Brain microvascular endothelial cell (primary cell): ENCODE measurements around the gene TMEM52B.
"Not testable (repeated sequence)": the region's sequence is repeated elsewhere in the genome, so short reads cannot be mapped to it uniquely, and the experiment has no call there.

Experiments used
- DNase-seq: peaks from one replicate; pipeline ENCODE4 v3.0.0-alpha.2; 2020
- H3K27ac ChIP-seq: fragments of 250-450 bp; sonication (Bioruptor Pico); 2 replicates; pipeline ENCODE4 v1.5.1; 2020; ENCODE audit warnings: mild to moderate bottlenecking, moderate library complexity
- H3K27me3 ChIP-seq: fragments of 250-450 bp; sonication (Bioruptor Pico); replicated peaks from 2 replicates; pipeline ENCODE4 v1.5.1; 2020; ENCODE audit warnings: mild to moderate bottlenecking
- H3K36me3 ChIP-seq: fragments of 250-450 bp; sonication (Bioruptor Pico); replicated peaks from 2 replicates; pipeline ENCODE4 v1.5.1; 2020; ENCODE audit warnings: mild to moderate bottlenecking
- H3K4me3 ChIP-seq: 2 replicates; pipeline ENCODE4 v1.5.1; 2011; ENCODE audit warnings: low read depth, mild to moderate bottlenecking, control low read depth, low read length, moderate library complexity
- in situ Hi-C: cut with HindIII; loops from 2 replicates; pipeline ENCODE4 v1.10.0; 2017; ENCODE audit warnings: low sequenced_read_pairs, low pct_ligation_motif_present
- TF ChIP-seq, protein P1 (sequence below): IDR thresholded peaks from 2 replicates; pipeline ENCODE4 v1.5.1; 2011; ENCODE audit warnings: low read depth, mild to moderate bottlenecking, moderate library complexity, low read length, control low read depth, inconsistent platforms; ENCODE audit errors: missing control alignments

The TMEM52B gene

DNA sequence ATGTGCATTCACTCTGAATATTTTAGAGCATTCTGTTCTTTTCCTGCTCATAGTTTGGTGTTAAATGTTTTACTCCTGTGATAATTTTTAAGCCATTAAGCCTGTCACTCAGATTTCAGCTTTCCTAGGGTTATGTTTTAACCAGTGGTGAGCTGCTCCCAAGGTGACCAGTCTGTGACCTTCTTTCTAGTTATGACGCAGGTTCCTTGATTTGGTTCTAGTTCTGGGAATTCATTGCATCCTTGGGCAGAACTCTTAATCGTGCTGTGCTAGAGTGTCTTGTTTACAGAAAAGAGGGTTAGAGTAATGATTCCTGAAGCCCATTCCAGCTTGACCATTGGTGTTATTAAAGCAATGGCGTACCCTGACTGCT lies 36.0 kb downstream of the TMEM52B start:
- TF ChIP-seq, protein P1, sequence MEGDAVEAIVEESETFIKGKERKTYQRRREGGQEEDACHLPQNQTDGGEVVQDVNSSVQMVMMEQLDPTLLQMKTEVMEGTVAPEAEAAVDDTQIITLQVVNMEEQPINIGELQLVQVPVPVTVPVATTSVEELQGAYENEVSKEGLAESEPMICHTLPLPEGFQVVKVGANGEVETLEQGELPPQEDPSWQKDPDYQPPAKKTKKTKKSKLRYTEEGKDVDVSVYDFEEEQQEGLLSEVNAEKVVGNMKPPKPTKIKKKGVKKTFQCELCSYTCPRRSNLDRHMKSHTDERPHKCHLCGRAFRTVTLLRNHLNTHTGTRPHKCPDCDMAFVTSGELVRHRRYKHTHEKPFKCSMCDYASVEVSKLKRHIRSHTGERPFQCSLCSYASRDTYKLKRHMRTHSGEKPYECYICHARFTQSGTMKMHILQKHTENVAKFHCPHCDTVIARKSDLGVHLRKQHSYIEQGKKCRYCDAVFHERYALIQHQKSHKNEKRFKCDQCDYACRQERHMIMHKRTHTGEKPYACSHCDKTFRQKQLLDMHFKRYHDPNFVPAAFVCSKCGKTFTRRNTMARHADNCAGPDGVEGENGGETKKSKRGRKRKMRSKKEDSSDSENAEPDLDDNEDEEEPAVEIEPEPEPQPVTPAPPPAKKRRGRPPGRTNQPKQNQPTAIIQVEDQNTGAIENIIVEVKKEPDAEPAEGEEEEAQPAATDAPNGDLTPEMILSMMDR = no peak
- no peak for DNase-seq
- peaks cover 20% of the 10 kb centered on the region for H3K36me3 ChIP-seq
- no peaks in the 10 kb centered on the region for H3K27me3 ChIP-seq
- in situ Hi-C loops = no loop called here
- H3K27ac ChIP-seq = peak overlapping the region; percentile 99
- peak overlapping the region; percentile 97 for H3K4me3 ChIP-seq

DNA sequence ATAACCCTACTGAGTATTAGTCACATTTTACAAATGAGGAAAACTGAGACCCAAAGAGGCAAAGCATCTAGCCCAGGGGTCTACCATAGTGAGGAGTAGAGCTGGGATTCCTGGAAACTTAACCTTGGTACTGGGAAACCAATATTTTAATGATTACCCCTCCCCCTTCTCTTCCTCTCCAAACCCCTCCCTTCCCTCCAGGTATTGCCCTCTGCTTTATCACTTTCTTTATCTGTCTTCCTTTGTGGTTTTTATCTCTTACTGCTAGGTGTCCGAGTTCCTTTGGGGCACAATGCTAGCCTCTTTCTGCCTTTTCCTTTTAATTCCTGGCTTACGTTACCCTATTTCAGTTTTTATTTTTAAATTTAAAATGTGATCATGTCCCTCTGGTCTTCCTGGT lies 36.6 kb downstream of the TMEM52B start:
- H3K27ac ChIP-seq = peak overlapping the region; percentile 99
- no peak for DNase-seq
- in situ Hi-C loops = no loop called here
- H3K36me3 ChIP-seq = peaks cover 26% of the 10 kb centered on the region
- TF ChIP-seq, protein P1 = no peak
- no peaks in the 10 kb centered on the region for H3K27me3 ChIP-seq
- peak overlapping the region; percentile 97 for H3K4me3 ChIP-seq

DNA sequence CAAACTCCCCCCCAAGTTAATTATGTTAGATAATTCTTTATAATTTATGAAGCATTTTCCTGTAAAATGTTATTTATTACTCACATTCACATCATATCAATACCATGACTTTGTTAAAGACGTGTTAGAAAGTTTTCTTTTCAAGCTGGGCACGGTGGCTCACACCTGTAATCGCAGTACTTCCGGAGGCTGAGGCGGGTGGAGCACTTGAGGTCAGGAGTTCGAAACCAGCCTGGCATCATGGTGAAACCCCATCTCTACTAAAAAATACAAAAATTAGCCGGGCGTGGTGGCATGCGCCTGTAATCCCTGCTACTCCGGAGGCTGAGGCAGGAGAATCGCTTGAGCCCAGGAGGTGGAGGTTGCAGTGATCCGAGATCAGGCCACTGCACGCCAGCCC lies 37.1 kb downstream of the TMEM52B start:
- DNase-seq, in situ Hi-C loops, H3K27me3 ChIP-seq, H3K4me3 ChIP-seq, H3K27ac ChIP-seq: not testable (repeated sequence)
- H3K36me3 ChIP-seq = peaks cover 31% of the 10 kb centered on the region

DNA sequence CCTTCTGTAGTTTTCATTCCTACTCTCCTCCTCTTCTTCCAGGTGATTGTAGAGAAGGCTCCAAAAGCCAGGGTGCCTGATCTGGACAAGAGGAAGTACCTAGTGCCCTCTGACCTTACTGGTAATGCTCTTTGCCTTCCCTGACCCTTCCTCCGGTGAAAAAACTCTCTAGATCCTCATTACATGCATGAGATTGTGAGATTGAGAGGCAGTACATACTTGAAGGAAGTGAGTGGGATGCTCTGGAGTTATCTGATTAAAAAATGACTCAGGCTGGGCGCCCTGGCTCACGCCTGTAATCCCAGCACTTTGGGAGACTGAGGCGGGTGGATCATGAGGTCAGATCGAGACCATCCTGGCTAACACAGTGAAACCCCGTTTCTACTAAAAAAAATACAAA lies 39.2 kb downstream of the TMEM52B start:
- H3K27me3 ChIP-seq = no peaks in the 10 kb centered on the region
- TF ChIP-seq, protein P1 = no peak
- H3K27ac ChIP-seq = no peak overlapping the region
- H3K4me3 ChIP-seq = no peak overlapping the region
- in situ Hi-C loops = no loop called here
- peaks cover 50% of the 10 kb centered on the region for H3K36me3 ChIP-seq
- DNase-seq = no peak

DNA sequence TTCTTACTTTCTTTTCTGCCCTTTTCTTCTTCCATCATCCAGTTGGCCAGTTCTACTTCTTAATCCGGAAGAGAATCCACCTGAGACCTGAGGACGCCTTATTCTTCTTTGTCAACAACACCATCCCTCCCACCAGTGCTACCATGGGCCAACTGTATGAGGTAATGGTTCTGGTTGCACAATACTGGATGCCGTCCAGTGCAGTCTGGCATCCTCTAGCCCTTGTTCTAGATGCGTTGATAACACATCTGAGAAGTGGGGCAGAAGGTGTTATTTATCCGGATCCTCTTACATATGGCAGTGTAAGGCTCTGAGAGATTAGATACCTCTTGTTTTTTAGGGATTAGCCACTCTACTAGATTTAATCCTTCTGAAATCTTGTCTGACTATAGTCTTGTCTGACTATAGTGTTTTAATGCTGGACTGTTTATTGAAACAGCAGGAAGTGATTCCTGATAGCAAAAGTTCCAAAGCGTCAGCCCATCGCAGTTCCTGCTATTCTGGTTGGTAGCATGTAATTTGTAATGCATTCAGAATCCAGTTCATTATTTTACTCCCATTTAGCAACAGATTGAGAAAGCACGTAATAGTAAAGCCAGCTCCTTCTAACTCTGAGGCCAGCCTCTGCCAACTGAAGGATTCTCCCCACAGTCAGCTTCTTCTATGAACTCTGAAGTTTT lies 41.7 kb downstream of the TMEM52B start:
- in situ Hi-C loops = no loop called here
- Histone ChIP-seq H3K4me3 (no peak overlapping the region), H3K27ac (no peak overlapping the region), H3K27me3 (no peaks in the 10 kb centered on the region), H3K36me3 (peaks cover 63% of the 10 kb centered on the region)
- TF ChIP-seq, protein P1 = no peak
- DNase-seq = no peak

DNA sequence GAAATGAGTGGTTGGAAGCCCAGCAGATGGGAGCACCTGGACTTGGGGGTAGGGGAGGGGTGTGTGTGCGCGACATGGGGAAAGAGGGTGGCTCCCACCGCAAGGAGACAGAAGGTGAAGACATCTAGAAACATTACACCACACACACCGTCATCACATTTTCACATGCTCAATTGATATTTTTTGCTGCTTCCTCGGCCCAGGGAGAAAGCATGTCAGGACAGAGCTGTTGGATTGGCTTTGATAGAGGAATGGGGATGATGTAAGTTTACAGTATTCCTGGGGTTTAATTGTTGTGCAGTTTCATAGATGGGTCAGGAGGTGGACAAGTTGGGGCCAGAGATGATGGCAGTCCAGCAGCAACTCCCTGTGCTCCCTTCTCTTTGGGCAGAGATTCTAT lies 43.0 kb downstream of the TMEM52B start:
- TF ChIP-seq, protein P1 = no peak
- DNase-seq = no peak
- Histone ChIP-seq H3K27me3 (no peaks in the 10 kb centered on the region), H3K4me3 (no peak overlapping the region), H3K27ac (no peak overlapping the region), H3K36me3 (peaks cover 63% of the 10 kb centered on the region)
- in situ Hi-C loops = no loop called here
